GM21786 (cell line): Measurements from ENCODE around the gene SLC10A7.

ENCODE experiments used
- ATAC-seq: cut with Tn5 transposase; IDR thresholded peaks from one replicate; pipeline ENCODE4 v1.9.1; 2021; ENCODE audit not compliant: unreplicated experiment

The SLC10A7 gene

DNA sequence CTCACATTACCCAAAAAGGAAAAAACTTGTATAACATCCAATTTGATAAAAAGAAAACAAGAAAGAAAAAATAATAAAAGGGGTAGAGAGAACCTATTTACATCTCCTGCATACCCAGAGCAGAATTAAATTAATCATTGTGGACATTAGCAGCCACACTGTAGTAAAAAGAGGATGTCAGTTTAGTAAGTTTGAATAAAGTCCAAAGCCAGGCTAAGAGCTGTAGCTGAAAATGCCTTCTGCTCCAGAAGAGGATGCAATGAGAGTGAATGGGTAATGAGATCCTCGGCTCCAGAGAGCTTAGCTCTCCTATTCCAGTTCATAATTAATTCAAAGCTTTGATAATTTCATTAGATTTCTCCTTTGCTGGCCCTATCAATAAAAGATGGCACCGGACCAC lies 78.2 kb downstream of the SLC10A7 start:
- no peak for ATAC-seq

DNA sequence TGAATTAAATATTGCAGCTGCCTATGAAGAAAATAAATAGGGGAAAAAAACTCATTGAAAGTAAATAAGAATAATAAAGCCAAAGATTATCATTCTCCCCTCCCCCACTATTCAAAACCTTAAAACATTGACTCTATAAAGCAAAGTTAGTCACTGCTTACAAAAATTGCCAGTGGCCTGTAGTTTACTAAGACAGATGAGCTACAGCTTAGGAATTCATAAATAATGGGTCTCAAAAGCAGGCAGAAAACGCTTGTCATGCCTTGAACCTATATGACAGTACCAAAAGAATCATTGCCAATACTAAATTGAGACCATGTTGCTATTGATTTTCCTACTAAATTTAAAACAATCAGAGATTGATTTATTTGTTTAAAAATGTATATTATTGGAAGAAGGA lies 78.9 kb downstream of the SLC10A7 start:
- no peak for ATAC-seq

DNA sequence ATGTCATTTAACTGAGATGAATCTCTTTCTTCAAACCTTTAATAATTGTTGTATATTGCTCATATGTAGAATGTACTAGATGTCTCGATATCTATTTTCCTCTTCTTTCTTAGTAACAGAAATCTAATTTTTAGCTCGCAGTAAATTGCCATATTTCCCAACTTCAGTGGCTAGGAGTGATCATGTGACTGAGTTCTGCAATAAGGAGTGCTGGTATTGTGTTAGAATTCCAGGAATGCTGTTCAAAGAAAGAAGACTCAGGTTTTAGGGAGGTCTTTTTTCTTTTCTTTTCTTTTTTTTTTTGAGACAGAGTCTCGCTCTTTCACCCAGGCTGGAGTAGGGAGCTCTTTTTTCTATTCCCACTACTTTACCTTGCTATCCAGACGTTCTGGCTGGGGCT lies 81.7 kb downstream of the SLC10A7 start:
- ATAC-seq: no peak

DNA sequence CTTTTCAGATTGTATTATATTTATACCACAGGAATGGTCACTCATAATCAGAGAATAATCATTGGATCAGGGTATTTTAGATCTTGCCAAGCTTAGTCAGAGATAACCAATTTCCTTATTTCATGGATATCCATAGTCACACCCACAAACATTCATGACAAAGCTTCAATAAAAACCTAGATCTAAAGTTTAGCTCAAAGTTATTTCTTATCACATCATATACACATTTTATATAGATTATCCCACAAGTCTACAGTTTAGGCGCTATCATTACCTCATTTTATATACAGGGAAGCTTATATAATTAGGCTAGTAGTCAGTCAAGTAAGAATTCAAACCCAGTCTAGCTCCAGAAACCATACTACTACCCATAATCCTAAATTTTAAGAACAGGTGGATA lies 82.3 kb downstream of the SLC10A7 start:
- ATAC-seq: no peak

DNA sequence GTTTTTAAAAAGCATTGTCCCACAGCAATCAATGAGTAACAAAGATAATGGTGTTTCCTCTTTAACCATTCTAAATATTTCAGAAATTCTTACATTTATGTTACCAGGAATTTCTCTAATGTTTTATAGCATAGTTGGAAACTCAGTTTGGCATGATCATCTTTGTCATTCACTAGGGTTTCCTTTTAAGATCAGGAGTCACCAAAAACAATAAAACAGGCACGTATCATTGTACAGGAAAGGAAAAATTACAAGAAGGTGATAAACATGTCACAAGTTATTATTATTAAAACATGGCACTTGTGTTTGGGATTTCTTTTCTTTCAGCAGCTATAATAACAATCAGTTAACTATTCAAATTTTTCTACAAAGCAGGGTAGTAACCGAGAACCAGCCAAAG lies 84.0 kb downstream of the SLC10A7 start:
- ATAC-seq: no peak

DNA sequence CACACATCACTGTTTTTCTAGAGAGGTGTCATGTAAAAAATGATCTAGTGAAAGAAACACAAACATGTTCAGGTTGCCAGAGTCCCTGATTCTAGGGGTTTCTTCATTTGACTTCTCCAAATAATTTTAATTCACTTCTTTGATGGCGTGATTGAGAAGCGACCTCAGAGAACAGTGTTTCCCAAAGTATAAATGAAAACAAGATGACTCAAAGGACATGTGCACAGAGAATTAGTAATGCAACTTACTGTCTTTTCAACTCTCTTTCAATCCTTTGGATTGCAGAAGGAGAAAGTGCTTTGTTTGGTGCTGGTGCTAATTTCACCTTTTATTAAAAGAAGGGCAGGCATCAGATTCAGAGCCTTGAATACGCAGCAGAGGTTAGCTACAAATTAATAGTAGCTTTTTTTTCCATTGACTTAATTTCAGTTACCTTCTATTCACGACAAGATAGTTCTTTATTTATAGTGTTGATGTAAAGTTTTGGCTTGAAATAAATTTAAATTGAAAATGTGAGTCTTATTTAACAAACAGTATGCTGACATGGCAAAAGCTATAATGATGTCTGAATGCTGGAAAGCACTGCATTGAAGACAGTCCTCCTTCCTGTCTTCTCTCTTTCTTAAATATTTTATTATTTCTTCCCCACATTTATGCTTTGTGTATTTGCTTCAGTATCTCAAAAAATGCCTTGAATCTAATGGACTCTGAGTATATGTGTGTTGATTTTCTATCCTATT lies 85.1 kb downstream of the SLC10A7 start:
- no peak for ATAC-seq

DNA sequence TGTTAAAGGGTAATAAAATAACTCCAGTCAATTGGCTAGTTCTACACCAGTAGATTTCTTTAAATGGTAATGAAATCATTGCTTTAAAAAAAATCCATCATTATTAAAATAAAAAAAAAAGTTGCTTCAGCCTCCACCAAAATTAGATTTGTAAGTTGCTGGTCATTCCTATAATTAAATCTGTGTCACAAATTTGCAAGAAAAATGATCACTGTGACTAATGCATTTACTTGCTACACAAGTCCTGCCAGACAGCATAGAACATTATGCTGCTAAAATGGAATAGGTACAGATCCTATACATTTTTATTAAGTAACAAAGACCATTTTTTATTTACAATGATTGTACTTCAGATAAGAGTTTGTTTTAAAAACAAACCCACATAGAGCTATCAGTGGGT lies 85.8 kb downstream of the SLC10A7 start:
- ATAC-seq: no peak

DNA sequence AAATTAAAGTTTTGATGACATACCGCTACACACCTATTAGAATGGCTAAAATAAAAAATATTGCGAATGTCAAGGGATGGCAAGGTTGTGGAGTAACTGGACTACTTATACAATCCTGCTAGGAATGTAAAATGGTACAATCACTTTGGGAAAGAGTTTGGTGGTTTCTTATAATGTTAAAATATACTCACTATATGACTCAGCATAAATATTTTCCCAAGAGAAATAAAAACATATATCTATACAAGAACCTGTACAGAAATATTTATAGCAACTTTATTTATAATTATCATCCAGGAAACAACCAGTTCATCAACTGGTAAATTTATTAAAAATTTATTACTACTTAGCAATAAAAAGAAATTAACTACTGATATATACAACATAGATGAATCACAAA lies 89.7 kb downstream of the SLC10A7 start:
- ATAC-seq: no peak

DNA sequence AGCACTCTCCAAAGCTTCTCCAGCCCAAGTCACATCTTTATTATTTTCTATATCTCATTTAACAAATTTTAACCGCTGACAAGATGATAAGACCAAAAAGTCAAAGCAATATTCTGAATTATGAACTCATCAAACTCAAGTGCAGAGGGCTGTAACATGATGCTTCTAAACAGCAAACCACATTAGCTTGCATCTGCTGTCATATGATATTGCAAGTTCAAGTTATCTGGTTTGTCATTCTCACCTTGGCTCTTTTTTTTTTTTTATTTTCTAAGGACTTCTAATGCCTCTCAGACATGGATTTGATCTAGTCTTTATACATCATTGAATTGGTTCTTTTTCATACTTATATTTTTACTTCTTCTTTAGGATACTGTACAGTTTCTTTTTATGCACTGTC lies 93.4 kb downstream of the SLC10A7 start:
- no peak for ATAC-seq

DNA sequence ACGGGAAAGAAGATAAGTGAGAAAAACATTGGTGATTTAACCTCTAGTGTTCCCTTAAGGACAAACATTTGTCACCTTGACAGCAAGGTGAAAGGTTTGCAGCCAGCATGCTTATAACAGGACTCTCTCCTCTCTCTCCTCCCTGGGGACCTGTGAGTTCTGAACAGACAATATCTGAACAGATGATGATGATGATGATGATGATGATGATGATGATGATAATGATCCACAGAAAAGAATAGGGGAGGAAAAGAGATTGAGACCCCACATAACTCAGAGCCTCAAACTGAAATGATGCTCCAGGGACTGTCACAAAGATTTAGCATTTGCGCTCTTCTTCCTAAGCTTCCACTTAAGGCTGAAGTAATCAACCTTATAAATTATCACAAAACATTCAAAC lies 103.9 kb downstream of the SLC10A7 start:
- ATAC-seq: no peak

DNA sequence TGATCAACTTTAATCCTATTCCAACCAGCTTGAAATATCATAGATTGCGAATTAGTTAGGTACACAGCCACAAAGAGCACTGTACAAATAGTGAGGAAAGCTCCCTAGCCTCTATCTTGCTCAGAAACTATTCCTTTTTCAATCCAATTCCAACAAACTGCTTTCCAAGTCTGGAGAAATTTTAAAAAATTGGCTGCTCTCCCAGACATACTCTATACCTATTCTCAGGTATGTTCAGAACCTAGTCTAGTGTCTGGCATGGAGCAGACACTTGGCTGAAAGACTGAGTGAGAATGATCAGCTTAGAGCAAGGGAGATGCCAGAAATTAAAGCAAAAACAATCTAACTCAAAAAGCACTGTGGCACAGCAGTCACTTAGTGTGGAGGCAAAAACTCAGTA lies 105.9 kb downstream of the SLC10A7 start:
- no peak for ATAC-seq

DNA sequence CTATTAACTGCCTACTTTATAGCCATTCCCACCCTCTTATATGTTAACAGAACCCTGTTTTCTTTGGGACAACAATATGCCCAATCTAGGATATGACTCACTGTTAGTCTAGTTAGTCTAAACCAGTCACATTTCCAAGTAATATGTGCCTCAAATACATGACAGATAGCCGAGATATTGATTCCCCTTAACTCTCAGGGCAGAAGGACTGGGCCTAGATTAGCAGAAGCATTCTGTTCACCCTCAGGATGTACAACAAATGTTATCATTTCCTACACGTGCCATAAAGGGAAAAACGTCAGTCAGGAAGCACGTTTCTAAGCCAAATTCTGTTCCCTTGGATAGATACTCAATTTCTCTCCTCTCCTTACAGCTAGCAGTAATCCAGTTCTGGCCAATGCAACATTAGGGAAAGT lies 114.1 kb downstream of the SLC10A7 start:
- ATAC-seq: no peak

DNA sequence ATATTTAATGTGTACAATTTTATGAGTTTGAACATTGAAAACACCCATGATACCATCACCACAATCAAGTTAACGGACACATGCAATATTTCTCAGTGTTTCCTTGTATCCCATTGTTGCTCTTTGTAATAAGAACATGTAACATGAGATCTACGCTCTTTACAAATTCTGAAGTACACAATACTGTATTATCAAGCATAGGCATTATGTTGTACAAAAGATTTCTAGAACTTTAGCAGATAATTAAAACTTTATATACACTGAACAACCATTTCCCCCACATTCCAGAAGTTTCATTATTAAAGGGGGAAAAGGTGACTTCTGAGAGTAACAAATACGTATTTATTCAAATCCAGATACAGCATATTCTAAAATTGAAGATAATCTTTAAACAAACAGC lies 114.5 kb downstream of the SLC10A7 start:
- ATAC-seq: no peak

DNA sequence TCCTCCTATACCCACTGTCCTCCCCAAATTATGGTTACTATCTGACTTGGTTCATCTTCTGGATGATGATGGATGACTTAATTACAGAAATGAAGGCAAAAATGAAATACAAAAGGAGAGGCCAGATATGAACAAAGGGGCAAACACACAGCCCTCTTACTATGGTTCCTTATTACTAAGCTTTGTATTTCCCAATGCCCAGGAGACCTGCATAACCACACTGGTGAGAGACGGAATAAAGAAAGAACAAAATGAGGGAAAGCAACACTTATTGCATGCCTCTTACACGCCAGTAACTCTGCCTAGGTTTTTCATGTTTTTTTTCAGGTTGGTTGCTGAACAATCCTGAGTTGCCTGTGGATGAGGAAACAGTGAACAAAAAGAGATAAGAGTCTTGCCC lies 120.5 kb downstream of the SLC10A7 start:
- no peak for ATAC-seq

DNA sequence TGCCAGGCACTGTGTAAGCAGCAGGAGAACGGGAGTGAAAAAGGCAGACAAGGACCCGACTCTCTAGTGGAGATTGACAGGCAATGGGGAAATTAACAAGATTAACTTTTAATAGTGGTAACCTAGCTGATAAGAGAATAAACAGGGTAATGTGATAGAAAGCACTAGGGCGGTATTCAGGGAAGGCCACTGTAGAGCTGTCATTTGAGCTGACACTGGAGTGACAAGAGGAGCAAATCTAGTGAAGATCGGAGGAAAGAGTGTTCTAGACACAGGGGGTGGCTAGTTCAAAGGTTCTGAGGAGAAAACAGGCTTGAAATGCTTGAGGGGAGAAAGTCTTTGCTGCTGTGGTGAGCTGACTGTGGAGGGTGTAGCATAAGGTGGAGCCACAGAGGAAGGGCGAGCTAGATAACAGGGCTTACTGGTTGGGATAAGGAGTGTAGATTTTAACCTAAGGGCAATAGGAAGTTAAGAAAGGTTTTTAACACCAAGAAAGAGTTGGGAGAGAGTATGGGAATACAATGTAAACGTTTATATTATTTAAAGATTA lies 122.8 kb downstream of the SLC10A7 start:
- ATAC-seq: no peak

DNA sequence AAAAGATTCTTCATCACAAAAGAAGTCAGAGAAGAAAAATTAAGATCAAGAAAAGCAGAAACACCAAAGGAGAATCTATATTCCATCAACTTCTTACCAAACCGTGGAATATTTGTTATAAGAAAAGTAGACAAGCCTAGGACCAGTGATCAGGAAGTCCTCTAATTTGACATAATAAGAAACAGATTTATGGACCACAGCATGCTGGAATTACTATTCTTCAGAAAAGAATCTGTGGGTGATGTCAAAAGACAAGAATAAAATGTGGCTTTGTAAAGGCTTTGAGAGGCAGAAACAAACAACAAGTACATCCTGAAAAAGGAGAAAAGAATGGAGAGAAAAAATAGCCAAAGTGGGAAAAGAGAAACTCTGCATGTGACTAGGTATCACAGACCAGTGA lies 123.3 kb downstream of the SLC10A7 start:
- ATAC-seq: no peak

DNA sequence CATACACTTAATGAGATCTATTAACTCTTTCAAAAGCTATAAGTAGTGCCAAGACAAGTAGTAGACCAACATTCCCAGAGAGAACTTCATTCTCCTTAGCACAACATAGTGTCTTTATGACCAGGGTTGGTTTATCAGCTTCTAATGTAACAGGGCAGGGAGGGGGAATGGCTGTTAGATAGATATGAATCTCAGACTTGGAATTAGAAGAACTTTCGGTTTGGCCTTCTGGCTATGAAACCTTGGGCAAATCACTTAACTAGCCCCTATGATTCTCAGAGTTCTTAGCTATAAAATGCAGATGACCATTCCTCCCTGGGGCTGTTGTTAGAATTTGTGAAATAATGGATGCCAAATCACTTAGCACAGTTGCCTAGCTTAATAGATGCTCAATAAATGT lies 132.2 kb downstream of the SLC10A7 start:
- no peak for ATAC-seq

DNA sequence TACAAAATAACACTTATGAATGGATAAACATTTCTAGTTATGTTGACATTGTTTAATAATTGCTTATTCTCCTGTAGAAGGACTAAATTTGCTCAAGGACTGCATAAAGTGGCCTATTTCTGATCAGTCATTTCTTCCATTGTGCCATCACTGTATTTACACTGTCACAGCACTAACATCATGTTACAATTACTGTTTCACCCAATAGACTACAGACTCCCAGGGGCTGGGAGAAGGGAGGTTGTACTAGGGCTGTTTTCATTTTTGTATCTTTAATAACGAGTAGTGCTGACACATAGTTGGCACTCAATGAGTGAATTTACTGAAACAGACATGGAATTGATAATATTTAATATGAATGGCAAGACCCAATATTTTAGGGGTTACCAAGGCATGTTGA lies 139.5 kb downstream of the SLC10A7 start:
- no peak for ATAC-seq

DNA sequence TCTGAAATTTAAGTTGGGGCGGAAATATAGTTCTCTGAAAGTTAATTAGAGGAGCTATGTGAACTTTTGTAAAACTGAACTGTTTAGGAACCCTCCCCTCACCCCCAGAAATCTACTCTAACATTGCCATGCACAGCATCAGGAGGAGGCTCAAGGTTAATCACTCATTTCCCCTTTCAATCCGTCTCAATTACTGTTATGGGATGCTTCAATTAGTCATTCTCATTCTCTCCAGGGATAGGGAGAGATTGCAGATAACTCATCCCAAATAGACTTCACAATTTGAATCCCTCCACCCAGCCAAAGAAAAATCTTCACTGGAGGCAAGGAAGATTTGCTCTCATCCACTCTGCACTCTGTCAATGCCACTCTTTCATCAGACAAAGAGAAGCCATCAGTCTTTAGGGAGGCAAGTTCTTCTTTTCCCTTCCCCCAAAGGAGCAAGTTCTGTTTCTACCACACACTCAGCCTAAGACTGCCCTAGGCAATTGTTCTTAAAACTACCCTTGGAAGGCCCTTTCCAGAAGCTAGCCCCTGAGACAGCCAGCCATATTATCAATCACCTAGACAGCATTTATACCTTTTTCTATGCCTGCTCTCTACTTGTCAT lies 140.4 kb downstream of the SLC10A7 start:
- no peak for ATAC-seq

DNA sequence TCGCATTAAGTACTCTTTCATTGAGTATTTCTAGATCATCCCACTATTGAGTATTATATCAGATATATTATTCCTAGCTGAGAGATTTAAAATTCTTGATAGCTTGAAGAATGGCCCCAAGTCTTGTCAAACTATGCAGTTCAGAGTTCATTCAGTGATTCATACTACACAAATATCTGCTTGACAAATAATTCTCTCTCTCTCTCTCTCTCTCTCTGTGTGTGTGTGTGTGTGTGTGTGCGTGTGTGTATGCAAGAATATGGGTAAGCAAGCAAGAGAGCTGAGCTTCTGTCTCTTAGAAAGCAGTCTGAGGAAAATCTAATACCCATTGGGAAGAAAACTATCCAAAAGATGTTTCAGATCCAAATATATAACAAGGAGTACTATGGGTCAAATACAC lies 142.0 kb downstream of the SLC10A7 start:
- no peak for ATAC-seq

DNA sequence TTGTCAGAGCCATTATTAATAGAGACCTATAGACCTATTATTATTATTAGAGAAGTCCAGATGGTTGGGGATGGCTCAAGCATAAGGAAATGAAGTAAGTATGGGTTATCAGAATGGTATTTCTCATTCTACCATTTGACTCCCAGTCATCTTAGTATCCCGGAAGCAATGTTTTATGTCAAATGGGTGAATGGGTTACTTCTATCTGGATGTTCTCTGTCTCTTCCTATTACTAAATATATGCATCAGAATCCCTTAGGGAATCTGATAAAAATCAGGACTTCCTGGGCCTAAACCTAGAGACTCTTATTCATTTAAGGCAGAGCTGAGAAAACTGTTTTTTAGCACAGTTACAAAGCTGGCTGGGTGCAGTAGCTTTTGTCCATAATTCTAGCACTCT lies 149.9 kb downstream of the SLC10A7 start:
- ATAC-seq: no peak

DNA sequence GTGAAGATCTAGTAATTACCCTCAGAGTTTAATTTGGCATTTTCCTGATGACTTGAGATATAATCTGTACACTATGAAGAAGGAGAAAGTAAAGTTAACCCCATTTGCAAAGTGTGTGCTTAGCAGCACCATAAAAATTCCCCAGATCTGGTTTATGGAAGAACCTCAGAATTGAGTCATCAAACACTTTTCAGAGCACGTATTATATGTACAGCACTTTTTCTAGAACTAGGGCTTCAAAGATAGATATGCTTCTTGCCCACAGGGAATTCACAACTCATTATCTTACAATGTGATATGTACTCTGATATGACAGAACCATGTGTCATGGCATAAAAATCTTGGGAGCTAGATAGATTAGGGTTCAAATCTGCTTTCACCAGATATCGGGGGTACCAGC lies 150.9 kb downstream of the SLC10A7 start:
- ATAC-seq: no peak

DNA sequence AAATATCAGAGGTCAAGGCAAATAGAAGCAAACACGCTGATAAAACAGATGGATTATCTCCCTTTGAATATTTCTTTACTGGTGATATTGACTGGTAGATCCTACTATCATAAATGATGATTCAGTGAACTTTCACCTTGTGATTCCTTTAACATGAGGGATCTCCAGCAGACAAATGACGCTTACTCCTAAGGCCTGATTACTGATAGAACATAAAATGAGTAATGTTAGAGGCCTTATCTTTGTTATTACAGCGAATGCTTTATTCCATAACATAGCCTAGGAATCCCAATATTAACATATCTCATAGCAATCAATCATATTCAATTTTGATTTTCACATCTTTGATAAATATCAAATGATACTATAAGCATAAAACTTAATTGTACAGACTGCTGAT lies 152.3 kb downstream of the SLC10A7 start:
- no peak for ATAC-seq
